Immature natural killer cell (primary cell): ENCODE measurements around the gene ASPDH. TPM values are rescaled to one million over a fixed set of nuclear protein-coding genes. Genes with fewer than 3 reads are reported as not detected.
A peak's percentile ranks its signal among the peaks of the same experiment; 100 is the strongest.

Source experiments
- DNase-seq, 3 donors: peaks; one replicate each; pipeline ENCODE4 v3.0.0; 2022; ENCODE audit warnings: mixed read lengths in 1 of 3
- H3K27ac Mint-ChIP-seq, 6 donors: one replicate each; pipeline ENCODE4 v1.8.0; 2020; ENCODE audit warnings: mixed read lengths in 6 of 6, mild to moderate bottlenecking in 5 of 6, inconsistent platforms in 4 of 6, moderate library complexity in 3 of 6
- H3K27me3 Mint-ChIP-seq, 3 donors: one replicate each; pipeline ENCODE4 v1.8.0; 2020 to 2021; ENCODE audit warnings: low read depth in 3 of 3, mild to moderate bottlenecking in 3 of 3, mixed read lengths in 3 of 3, moderate library complexity in 3 of 3, inconsistent platforms in 1 of 3
- H3K36me3 Mint-ChIP-seq, 3 donors: one replicate each; pipeline ENCODE4 v1.8.0; 2020; ENCODE audit warnings: mixed read lengths in 3 of 3, inconsistent platforms in 2 of 3, mild to moderate bottlenecking in 2 of 3
- H3K4me1 Mint-ChIP-seq, 2 donors: one replicate each; pipeline ENCODE4 v1.8.0; 2020; ENCODE audit warnings: inconsistent platforms in 2 of 2, mild to moderate bottlenecking in 2 of 2, mixed read lengths in 2 of 2, moderate library complexity in 1 of 2
- H3K4me3 Mint-ChIP-seq, 5 donors: one replicate each; pipeline ENCODE4 v1.8.0; 2020; ENCODE audit warnings: mild to moderate bottlenecking in 5 of 5, mixed read lengths in 5 of 5, inconsistent platforms in 3 of 5, moderate library complexity in 3 of 5
- H3K9me3 Mint-ChIP-seq, 6 donors: one replicate each; pipeline ENCODE4 v1.8.0; 2020; ENCODE audit warnings: mild to moderate bottlenecking in 6 of 6, mixed read lengths in 6 of 6, inconsistent platforms in 4 of 6, moderate library complexity in 3 of 6
- polyA plus RNA-seq, 3 donors: library from polyadenylated mRNA; unstranded; fragments of 300-500 nt; fragmentation: Illumina TruSeq; gene quantifications; one replicate each; pipeline ENCODE4 v1.2.3, GENCODE V29; 2021

Gene ASPDH
- not detected for polyA plus RNA-seq

GRCh38 chr19:50513746-50514345, at the start of gene ASPDH:
TSS of gene ASPDH (minus strand) at chr19:50513913. CDS start at chr19:50513823, 90 bp downstream.
- Mint-ChIP-seq H3K27ac (peak within 1 kb of the TSS in 5 of 6 donors; percentile 39 to 81 (median 74)), H3K4me3 (peak within 1 kb of the TSS in 3 of 5 donors; percentile 43 to 51 (median 44)), H3K36me3 (no peaks in the 10 kb centered on the region), H3K4me1 (peaks cover 14 to 18% of the 10 kb centered on the region in 2 donors), H3K9me3 (no peaks in the 10 kb centered on the region), H3K27me3 (peaks cover 5 to 10% (median 8%) of the 10 kb centered on the region in 3 donors)
- DNase-seq, result no peak

- H3K27me3 Mint-ChIP-seq, result peaks cover 7 to 22% (median 15%) of the 10 kb centered on the region in 3 donors
- DNase-seq, result no peak
- H3K4me3 Mint-ChIP-seq, result no peak overlapping the region
- no peaks in the 10 kb centered on the region for H3K9me3 Mint-ChIP-seq
- H3K36me3 Mint-ChIP-seq, result no peaks in the 10 kb centered on the region
- H3K27ac Mint-ChIP-seq, result no peak overlapping the region
- H3K4me1 Mint-ChIP-seq, result peaks cover 0 to 4% of the 10 kb centered on the region in 2 donors
These were observed 49.3 kb upstream of the ASPDH start for GRCh38 chr19:50562996-50563395.

GRCh38 chr19:50562329-50562728, 48.6 kb upstream of the ASPDH start:
- Mint-ChIP-seq H3K27me3 (peaks cover 7 to 23% (median 15%) of the 10 kb centered on the region in 3 donors), H3K4me3 (no peak overlapping the region), H3K9me3 (no peaks in the 10 kb centered on the region), H3K27ac (no peak overlapping the region), H3K4me1 (peaks cover 0 to 4% of the 10 kb centered on the region in 2 donors), H3K36me3 (no peaks in the 10 kb centered on the region)
- no peak for DNase-seq

- Mint-ChIP-seq H3K27ac (no peak overlapping the region), H3K4me3 (no peak overlapping the region), H3K27me3 (peaks cover 10 to 22% (median 16%) of the 10 kb centered on the region in 3 donors), H3K4me1 (peaks cover 5 to 8% of the 10 kb centered on the region in 2 donors), H3K36me3 (no peaks in the 10 kb centered on the region), H3K9me3 (no peaks in the 10 kb centered on the region)
- no peak for DNase-seq
These were observed 45.9 kb upstream of the ASPDH start for GRCh38 chr19:50559636-50560035.

- DNase-seq, result no peak
- Mint-ChIP-seq H3K4me3 (peak overlapping the region in 1 of 5 donors; percentile 15), H3K27ac (no peak overlapping the region), H3K36me3 (peaks cover 0 to 1% (median 0%) of the 10 kb centered on the region in 3 donors), H3K4me1 (peaks cover 5 to 8% of the 10 kb centered on the region in 2 donors), H3K9me3 (no peaks in the 10 kb centered on the region), H3K27me3 (peaks cover 11 to 17% (median 11%) of the 10 kb centered on the region in 3 donors)
These were observed 44.7 kb upstream of the ASPDH start for GRCh38 chr19:50558449-50558848.

- peaks cover 11 to 17% (median 11%) of the 10 kb centered on the region in 3 donors for H3K27me3 Mint-ChIP-seq
- DNase-seq, result no peak
These were observed 44.3 kb upstream of the ASPDH start for GRCh38 chr19:50558039-50558438.

GRCh38 chr19:50557009-50557613, 43.4 kb upstream of the ASPDH start:
- no peak for DNase-seq
- H3K9me3 Mint-ChIP-seq, result no peaks in the 10 kb centered on the region
- peaks cover 5 to 8% of the 10 kb centered on the region in 2 donors for H3K4me1 Mint-ChIP-seq
- peak overlapping the region in 1 of 5 donors; percentile 35 for H3K4me3 Mint-ChIP-seq
- H3K36me3 Mint-ChIP-seq, result peaks cover 0 to 3% (median 0%) of the 10 kb centered on the region in 3 donors
- peaks cover 8 to 18% (median 11%) of the 10 kb centered on the region in 3 donors for H3K27me3 Mint-ChIP-seq
- no peak overlapping the region for H3K27ac Mint-ChIP-seq

More at GRCh38 chr19:50558039-50558438, 44.3 kb upstream of the ASPDH start:
- H3K36me3 Mint-ChIP-seq, result peaks cover 0 to 3% (median 0%) of the 10 kb centered on the region in 3 donors
- no peaks in the 10 kb centered on the region for H3K9me3 Mint-ChIP-seq
- peaks cover 5 to 8% of the 10 kb centered on the region in 2 donors for H3K4me1 Mint-ChIP-seq
- H3K4me3 Mint-ChIP-seq, result peak overlapping the region in 1 of 5 donors; percentile 15
- H3K27ac Mint-ChIP-seq, result no peak overlapping the region

- Mint-ChIP-seq H3K27ac (peak overlapping the region in 1 of 6 donors; percentile 4), H3K4me1 (peaks cover 5 to 8% of the 10 kb centered on the region in 2 donors), H3K9me3 (no peaks in the 10 kb centered on the region), H3K36me3 (peaks cover 0 to 3% (median 0%) of the 10 kb centered on the region in 3 donors), H3K27me3 (peaks cover 8 to 22% (median 11%) of the 10 kb centered on the region in 3 donors), H3K4me3 (peak overlapping the region; percentile 88 to 94 (median 92))
- DNase-seq, result peak; percentile 55 to 66 (median 64)
These were observed 42.7 kb upstream of the ASPDH start for GRCh38 chr19:50556282-50557008.

- Mint-ChIP-seq H3K4me1 (peaks cover 5 to 8% of the 10 kb centered on the region in 2 donors), H3K36me3 (peaks cover 0 to 3% (median 0%) of the 10 kb centered on the region in 3 donors), H3K9me3 (no peaks in the 10 kb centered on the region), H3K4me3 (peak overlapping the region; percentile 40 to 92 (median 64)), H3K27ac (no peak overlapping the region), H3K27me3 (peaks cover 7 to 23% (median 8%) of the 10 kb centered on the region in 3 donors)
- DNase-seq, result no peak
These were observed 42.0 kb upstream of the ASPDH start for GRCh38 chr19:50555450-50556281.

GRCh38 chr19:50555033-50555432, 41.3 kb upstream of the ASPDH start:
- Mint-ChIP-seq H3K4me1 (peaks cover 5 to 8% of the 10 kb centered on the region in 2 donors), H3K27me3 (peaks cover 7 to 23% (median 14%) of the 10 kb centered on the region in 3 donors), H3K9me3 (no peaks in the 10 kb centered on the region), H3K27ac (no peak overlapping the region), H3K36me3 (peaks cover 0 to 3% (median 0%) of the 10 kb centered on the region in 3 donors), H3K4me3 (peak overlapping the region in 4 of 5 donors; percentile 40 to 57 (median 49))
- DNase-seq, result no peak

- Mint-ChIP-seq H3K27ac (no peak overlapping the region), H3K36me3 (peaks cover 0 to 3% (median 0%) of the 10 kb centered on the region in 3 donors), H3K9me3 (no peaks in the 10 kb centered on the region), H3K4me1 (peaks cover 5 to 8% of the 10 kb centered on the region in 2 donors), H3K27me3 (peaks cover 7 to 23% (median 16%) of the 10 kb centered on the region in 3 donors), H3K4me3 (peak overlapping the region in 1 of 5 donors; percentile 14)
- DNase-seq, result no peak
These were observed 40.5 kb upstream of the ASPDH start for GRCh38 chr19:50554212-50554611.

GRCh38 chr19:50553134-50553703, 39.5 kb upstream of the ASPDH start:
- Mint-ChIP-seq H3K36me3 (peaks cover 0 to 3% (median 0%) of the 10 kb centered on the region in 3 donors), H3K27me3 (peaks cover 7 to 23% (median 16%) of the 10 kb centered on the region in 3 donors), H3K27ac (no peak overlapping the region), H3K4me1 (peaks cover 5 to 8% of the 10 kb centered on the region in 2 donors), H3K4me3 (no peak overlapping the region), H3K9me3 (no peaks in the 10 kb centered on the region)
- DNase-seq, result no peak

- peaks cover 5 to 8% of the 10 kb centered on the region in 2 donors for H3K4me1 Mint-ChIP-seq
- no peak overlapping the region for H3K4me3 Mint-ChIP-seq
- peaks cover 7 to 20% (median 16%) of the 10 kb centered on the region in 3 donors for H3K27me3 Mint-ChIP-seq
- H3K36me3 Mint-ChIP-seq, result peaks cover 0 to 3% (median 0%) of the 10 kb centered on the region in 3 donors
- no peaks in the 10 kb centered on the region for H3K9me3 Mint-ChIP-seq
- DNase-seq, result no peak
- H3K27ac Mint-ChIP-seq, result no peak overlapping the region
These were observed 38.8 kb upstream of the ASPDH start for GRCh38 chr19:50552540-50552939.
